GM21526 (cell line): ENCODE results near the gene PNMT.

Experiments
- ATAC-seq: cut with Tn5 transposase; IDR thresholded peaks from one replicate; pipeline ENCODE4 v1.9.1; 2021; ENCODE audit warnings: moderate library complexity; ENCODE audit not compliant: unreplicated experiment, low FRiP score

The PNMT gene

DNA sequence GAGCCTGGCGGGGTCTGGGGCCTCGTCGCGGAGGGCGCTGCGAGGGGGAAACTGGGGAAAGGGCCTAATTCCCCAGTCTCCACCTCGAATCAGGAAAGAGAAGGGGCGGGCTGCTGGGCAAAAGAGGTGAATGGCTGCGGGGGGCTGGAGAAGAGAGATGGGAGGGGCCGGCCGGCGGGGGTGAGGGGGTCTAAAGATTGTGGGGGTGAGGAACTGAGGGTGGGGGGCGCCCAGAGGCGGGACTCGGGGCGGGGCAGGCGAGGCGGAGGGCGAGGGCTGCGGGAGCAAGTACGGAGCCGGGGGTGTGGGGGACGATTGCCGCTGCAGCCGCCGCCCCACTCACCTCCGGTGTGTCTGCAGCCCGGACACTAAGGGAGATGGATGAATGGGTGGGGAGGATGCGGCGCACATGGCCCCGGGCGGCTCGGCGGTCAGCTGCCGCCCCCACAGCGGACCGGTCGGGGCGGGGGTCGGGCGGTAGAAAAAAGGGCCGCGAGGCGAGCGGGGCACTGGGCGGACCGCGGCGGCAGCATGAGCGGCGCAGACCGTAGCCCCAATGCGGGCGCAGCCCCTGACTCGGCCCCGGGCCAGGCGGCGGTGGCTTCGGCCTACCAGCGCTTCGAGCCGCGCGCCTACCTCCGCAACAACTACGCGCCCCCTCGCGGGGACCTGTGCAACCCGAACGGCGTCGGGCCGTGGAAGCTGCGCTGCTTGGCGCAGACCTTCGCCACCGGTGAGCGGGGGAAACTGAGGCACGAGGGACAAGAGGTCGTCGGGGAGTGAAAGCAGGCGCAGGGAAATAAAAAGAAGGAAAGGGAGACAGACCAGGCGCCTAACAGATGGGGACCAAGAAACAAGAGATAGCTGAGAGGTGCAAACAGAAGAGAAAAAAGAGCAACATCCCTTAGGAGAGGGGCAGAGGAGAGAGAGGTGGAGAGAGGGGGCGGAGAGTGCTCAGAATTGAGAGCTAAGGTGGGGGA lies at the start of gene PNMT:
TSS of gene PNMT (plus strand) at position 509 of the 980 bp plus-strand sequence. CDS start at position 532, 23 bp downstream.
- no peak for ATAC-seq

- no peak for ATAC-seq
Observed at GRCh38 chr17:39618956-39619785, 49.1 kb upstream of the PNMT start.

DNA sequence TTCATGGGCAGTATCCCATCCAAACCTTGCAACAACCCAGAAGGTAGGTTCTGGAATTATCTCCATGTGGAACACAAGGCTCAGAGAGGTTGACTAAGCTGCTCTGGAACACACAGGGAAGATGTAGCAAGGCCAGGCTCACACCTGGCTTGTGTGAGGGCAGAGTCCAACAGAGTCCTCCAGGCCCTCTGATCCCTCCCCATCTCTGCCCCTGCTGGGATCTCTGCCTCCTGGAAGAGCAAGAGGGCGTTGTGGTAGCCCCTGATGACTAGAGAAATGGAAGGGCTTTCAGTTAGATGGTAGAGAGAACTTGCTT lies 48.5 kb upstream of the PNMT start:
- ATAC-seq, result no peak

GRCh38 chr17:39621523-39622379 lies 46.5 kb upstream of the PNMT start:
- ATAC-seq, result no peak

- ATAC-seq, result no peak
Observed at GRCh38 chr17:39622380-39623006, 45.8 kb upstream of the PNMT start.

DNA sequence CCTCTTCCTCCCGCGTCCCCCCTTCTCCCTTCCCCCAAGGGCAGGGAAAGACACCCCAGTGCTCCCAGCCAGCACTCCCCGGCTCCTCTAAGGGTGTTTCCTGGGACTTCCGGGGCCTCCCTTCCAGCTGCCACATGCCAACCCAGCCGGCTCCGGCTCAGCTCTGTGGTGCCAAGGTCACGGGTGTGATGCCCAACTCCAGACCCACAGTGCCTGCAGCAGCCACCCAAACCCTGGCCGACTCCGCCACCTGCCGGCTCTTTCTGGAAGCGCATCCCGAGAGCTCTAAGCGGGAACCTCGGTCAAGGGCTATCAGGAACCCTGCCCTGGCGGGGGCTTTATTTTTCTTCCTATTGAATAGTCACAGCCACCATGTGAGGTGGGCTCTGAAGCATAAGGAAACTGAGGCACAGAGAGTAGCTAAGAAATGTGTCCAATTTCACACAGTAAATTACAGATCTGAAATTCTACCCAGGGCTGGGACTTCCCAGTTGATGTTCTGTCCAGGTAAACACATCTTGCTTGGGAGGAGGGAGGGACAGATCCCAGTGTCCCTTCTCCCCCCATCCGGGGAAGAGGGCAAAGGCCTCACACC lies 44.8 kb upstream of the PNMT start:
- no peak for ATAC-seq

DNA sequence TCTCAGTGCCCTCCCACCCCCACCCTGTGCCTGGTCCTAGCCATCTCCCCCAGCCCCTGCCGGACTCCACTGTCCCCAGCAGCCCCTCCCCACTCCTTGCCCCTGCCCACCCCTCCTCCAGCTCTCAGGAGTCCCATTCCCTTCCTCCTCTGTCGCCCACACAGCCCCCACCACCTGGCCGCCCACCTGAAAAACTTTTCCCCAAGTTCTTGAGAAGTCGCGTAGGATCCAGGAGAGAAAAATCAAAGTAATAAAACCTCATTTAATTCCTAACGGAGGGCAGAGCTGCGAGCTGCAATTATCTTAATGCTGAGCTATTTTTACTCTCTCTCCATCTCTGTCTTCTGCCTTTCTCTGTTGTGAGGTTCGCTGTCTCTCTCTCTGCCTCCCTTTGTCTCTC lies 43.9 kb upstream of the PNMT start:
- ATAC-seq, result no peak

DNA sequence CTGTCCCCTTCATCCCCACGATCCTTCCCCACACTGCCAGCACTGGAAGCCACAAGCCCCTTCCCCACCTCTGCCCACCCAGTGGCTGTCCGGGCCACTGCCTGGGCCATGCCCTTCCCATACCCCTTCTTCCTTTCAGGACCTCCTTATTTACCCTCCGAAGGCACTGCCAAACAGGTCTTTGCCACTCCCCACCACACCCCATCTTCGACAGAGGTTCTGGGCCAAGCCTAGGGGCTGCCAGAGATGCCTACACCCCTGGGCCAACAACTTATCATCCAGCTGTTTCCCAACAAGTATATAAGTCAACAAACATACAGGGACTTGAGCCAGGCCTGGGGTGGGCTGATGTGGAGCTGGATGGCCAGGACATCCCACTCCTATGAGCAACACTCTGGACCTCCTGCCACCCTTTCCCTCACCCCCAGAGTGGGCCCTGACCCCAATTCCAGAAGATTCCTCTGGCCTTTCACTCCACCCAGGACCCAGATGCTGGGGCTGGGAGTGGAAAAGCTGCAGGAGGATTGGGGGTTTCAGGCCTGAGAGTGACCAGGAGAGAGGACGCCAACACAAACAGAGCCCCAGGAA lies 43.0 kb upstream of the PNMT start:
- no peak for ATAC-seq

DNA sequence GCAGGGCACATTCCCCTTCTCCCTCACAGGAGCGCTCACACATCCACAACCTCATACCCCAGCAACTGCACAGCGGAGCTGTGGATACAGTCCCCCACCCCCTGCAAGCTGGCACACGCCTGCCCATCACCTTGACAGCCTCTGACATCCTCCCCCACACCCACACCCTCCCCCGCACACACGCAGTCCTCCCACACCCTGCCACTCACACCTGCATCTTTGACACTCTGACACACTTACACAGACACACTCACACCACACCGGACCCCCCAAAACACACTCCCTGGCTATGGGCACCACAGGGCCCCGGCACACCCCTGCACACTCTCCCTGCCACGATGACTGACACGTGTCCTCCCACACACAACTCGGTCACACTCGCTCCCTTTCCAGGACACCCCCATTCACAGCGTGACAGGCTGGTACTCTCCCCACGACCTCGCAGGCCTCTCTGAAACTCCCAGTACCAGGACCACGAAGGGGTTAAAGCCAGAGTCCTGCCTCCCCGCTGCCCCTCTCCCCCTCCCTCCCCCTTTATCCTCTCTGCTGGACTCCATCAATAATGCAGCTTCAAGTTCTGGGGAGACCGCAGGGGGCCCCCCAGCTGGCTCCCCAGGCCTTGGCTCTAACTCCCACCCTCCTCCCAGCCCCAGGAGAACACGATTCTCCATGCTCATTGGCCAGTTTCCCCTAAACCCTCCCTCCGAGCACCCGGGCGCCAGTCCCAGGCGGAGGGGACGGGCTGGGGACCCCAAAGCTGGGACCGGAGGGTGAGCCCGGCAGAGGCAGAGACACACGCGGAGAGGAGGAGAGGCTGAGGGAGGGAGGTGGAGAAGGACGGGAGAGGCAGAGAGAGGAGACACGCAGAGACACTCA lies 41.8 kb upstream of the PNMT start, which contains the start of gene PPP1R1B:
TSS of gene PPP1R1B (plus strand) at position 782 of the 876 bp plus-strand sequence. CDS start 441 bp downstream, outside the sequence.
- ATAC-seq, result no peak

- no peak for ATAC-seq
Observed at GRCh38 chr17:39627047-39627711, 41.1 kb upstream of the PNMT start.

DNA sequence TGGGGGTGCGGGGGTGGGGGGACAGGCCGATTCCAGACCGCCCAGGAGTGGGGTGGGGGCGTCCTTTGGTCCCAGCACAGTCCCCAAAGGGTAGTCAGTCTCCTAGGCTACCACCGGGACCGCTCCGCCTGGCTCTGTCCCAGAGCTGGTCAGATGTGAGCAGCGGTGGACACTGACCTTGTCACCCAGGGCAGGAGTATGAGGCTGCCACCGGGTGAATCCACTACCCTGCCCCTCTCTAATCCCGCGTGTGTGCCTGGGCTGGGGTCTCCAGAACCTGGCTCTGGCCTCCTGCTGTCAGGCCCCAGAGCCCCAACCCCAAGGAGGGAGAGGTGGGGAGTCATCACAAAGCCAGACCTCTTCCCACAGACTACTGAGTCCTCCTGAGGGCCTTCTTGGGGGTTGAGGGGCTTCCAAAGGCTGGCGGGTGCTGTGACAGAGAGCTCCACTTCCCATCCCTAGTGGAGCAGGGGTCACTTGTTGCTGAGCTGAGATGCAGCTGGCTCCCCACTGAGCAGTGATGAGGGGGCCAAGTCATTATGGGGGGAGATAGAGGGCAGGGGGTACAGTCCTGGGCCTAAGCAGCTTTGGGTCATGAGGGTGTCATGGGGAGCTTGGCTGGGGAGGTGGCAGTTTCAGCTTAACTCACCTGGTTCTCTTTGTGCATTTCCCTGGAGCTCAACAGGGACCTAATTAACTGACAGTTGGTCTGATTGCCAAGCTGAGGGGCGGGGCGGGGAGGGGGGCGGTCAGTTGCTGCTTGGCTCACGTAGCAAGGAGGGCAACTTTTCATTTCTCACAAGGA lies 40.3 kb upstream of the PNMT start:
- no peak for ATAC-seq

GRCh38 chr17:39628655-39629493 lies 39.4 kb upstream of the PNMT start:
- no peak for ATAC-seq

- ATAC-seq, result no peak
Observed at GRCh38 chr17:39629494-39629880, 38.8 kb upstream of the PNMT start.

GRCh38 chr17:39629898-39630297 lies 38.4 kb upstream of the PNMT start:
- ATAC-seq, result no peak

DNA sequence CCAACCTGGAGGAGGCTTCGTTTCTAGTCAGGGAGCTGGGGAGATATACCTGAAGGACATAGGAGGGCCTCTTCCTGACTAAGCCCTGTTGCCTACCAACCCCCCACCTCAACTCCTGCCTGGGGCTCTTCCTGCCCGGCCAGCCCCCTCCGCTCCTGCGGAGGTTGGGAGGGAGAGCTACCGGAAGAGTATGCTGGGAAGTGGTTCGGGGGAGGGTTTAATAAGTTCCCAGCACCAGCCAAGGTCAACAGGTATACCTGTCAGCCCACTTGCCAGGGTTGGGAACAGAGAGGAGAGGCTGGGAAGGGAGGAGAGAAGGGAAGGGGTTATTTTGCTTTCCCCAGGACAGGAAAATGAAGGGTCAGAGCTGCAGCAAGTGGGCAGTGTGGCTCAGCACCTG lies 36.9 kb upstream of the PNMT start:
- ATAC-seq, result no peak
